Measurements from ENCODE around the gene DPH3. TPM values are rescaled to one million over a fixed set of nuclear protein-coding genes. Genes with fewer than 3 reads are reported as not detected.

Gene DPH3
- polyA plus RNA-seq, 1 of the 3 experiments (the other 2 are of a cell fraction): 8.5 TPM

DNA sequence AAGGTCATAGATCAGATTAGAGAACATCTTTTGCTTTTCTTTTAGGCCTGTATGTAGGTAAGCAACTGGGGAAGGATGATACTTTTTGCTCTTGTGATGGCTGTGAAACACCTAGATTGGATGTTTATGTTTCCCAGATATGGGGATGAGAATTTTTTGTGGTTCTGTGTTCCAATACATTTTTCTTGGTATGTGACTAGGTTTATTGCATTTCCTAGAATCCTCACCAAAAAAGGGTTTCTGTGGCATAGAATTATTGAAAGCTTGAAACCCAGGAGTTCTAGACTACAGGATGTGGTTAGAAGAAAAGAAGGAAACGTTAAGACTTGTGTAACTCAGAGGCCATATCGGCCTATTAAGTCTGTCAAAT is 26.1 kb upstream of the DPH3 start:
- H3K9me3 ChIP-seq: no peaks in the 10 kb centered on the region
- H3K36me3 ChIP-seq (replicated peaks in 1 of 2; ENCODE audit: control insufficient read depth in 1 of 2, insufficient read depth in 2 of 2, low read length in 1 of 2): peaks cover 23 to 29% of the 10 kb centered on the region in 2 experiments
- H3K27me3 ChIP-seq (ENCODE audit: insufficient read depth): no peaks in the 10 kb centered on the region
- H3K9me2 ChIP-seq: no peaks in the 10 kb centered on the region
- peaks cover 0 to 11% of the 10 kb centered on the region in 2 experiments; a peak in 2 of 4 replicates for H3K4me1 ChIP-seq (ENCODE audit: control insufficient read depth in 1 of 2, insufficient read depth in 2 of 2, low read depth in 1 of 2, low read length in 1 of 2)
- H4K20me1 ChIP-seq (ENCODE audit: insufficient read depth): no peaks in the 10 kb centered on the region; the same call in 1 of the 2 replicates
- H3K9ac ChIP-seq: no peak overlapping the region
- H3K4me3 ChIP-seq (ENCODE audit: low read depth in 2 of 2, low read length in 1 of 2): no peak overlapping the region
- WGBS (ENCODE audit: low lambda C conversion rate): 71% methylated on average over 2 of the region's 2 CpGs
- ChIA-PET POLR2A (interaction anchor here (0.9 to 1.5 kb wide), 4 partner anchors 26 to 260 kb away, joined by 3 to 16 read pairs (median 4); partner anchors contain the start of gene OXNAD1), CTCF (interaction anchor here (0.6 to 6.3 kb wide), 62 partner anchors 8 to 756 kb away, joined by 3 to 88 read pairs (median 5); partner anchors contain the start of genes DPH3, OXNAD1, PLCL2 and RFTN1)
- H3F3A ChIP-seq (replicated peaks; ENCODE audit: insufficient read depth): peaks cover 5% of the 10 kb centered on the region
- H3K27ac ChIP-seq (ENCODE audit: low read depth in 2 of 2, low read length in 1 of 2): peak overlapping the region in 1 of 2 experiments; percentile 76; a peak in 2 of 4 replicates
- DNase-seq: no peak
- no peak overlapping the region for H2AFZ ChIP-seq (ENCODE audit: low read depth)
- H3K79me2 ChIP-seq (ENCODE audit: insufficient read depth): no peaks in the 10 kb centered on the region
- H3K4me2 ChIP-seq: no peak overlapping the region
- no peak for TF ChIP-seq TCF12 (IDR thresholded peaks at IDR 0.05)
- no peak for TF ChIP-seq GATA2 (CRISPR knock-in tag; IDR thresholded peaks at IDR 0.05)
- no peak for TF ChIP-seq NRF1 (IDR thresholded peaks at IDR 0.05; ENCODE audit: low read depth, low read length)
- no peak for TF ChIP-seq MXI1 (IDR thresholded peaks at IDR 0.05; ENCODE audit: low read depth, low read length)
- TF ChIP-seq JUND (IDR thresholded peaks at IDR 0.05): no peak
- TF ChIP-seq RXRA (IDR thresholded peaks at IDR 0.05; ENCODE audit: borderline replicate concordance, low read depth): no peak
- TF ChIP-seq FOXJ3 (CRISPR knock-in tag; IDR thresholded peaks at IDR 0.05): no peak
- no peak for TF ChIP-seq YY1 (IDR thresholded peaks at IDR 0.05; ENCODE audit: low read depth)
- TF ChIP-seq USF2 (IDR thresholded peaks at IDR 0.05; ENCODE audit: borderline replicate concordance, low read depth, low read length): no peak
- no peak for TF ChIP-seq TAF1 (IDR thresholded peaks at IDR 0.05; ENCODE audit: borderline replicate concordance, low read depth, low read length)
- TF ChIP-seq ZBTB33 (IDR thresholded peaks at IDR 0.05; ENCODE audit: borderline replicate concordance, low read depth): no peak
- no peak for TF ChIP-seq IRF3 (IDR thresholded peaks at IDR 0.05; ENCODE audit: low read depth, low read length)
- no peak for TF ChIP-seq EZH2phosphoT487 (IDR thresholded peaks at IDR 0.05; ENCODE audit: borderline replicate concordance, low read depth)
- TF ChIP-seq MAX (IDR thresholded peaks at IDR 0.05; ENCODE audit: low read depth): no peak
- TF ChIP-seq CHD2 (IDR thresholded peaks at IDR 0.05; ENCODE audit: low read length, partially characterized antibody): no peak

Measured in SK-N-SH (cell line).